Measurements from ENCODE around the gene THRA. TPM values are rescaled to one million over a fixed set of nuclear protein-coding genes. Genes with fewer than 3 reads are reported as not detected.
"Not testable (repeated sequence)": the region's sequence is repeated elsewhere in the genome, so short reads cannot be mapped to it uniquely, and the experiment has no call there.

Gene THRA
- polyA plus RNA-seq, 10 donors: 53.4 to 69.2 (median 63.8) TPM

GRCh38 chr17:40111221-40112128 lies 48.7 kb downstream of the THRA start:
- DNase-seq: peak; percentile 95 to 98 (median 96)

- DNase-seq: no peak
Observed at GRCh38 chr17:40112191-40112711, 49.5 kb downstream of the THRA start.

GRCh38 chr17:40112718-40113109 lies 49.9 kb downstream of the THRA start:
- DNase-seq: no peak

- DNase-seq: peak; percentile 96 to 98 (median 96)
Observed at GRCh38 chr17:40113110-40113906, 50.5 kb downstream of the THRA start.

- DNase-seq: no peak
Observed at GRCh38 chr17:40113907-40114245, 51.1 kb downstream of the THRA start.

GRCh38 chr17:40115101-40115436 lies 52.3 kb downstream of the THRA start:
- no peak for DNase-seq

- DNase-seq: peak; percentile 88 to 96 (median 91)
Observed at GRCh38 chr17:40121181-40122135, 58.7 kb downstream of the THRA start, which contains the start of gene MSL1. Gene MSL1, plus strand, starts transcription at chr17:40121971. Its CDS starts 642 bp downstream, at chr17:40122613.

- peak in 1 of 3 donors; percentile 72 for DNase-seq
Observed at GRCh38 chr17:40122136-40122998, 59.6 kb downstream of the THRA start.

GRCh38 chr17:40122999-40123810 lies 60.4 kb downstream of the THRA start:
- DNase-seq: peak in 1 of 3 donors; percentile 88

GRCh38 chr17:40123811-40124114 lies 61.0 kb downstream of the THRA start:
- no peak for DNase-seq

- DNase-seq: peak in 1 of 3 donors; percentile 52
Observed at GRCh38 chr17:40124279-40125141, 61.7 kb downstream of the THRA start.

- no peak for DNase-seq
Observed at GRCh38 chr17:40129498-40129897, 66.7 kb downstream of the THRA start.

- no peak for DNase-seq
Observed at GRCh38 chr17:40130352-40131042, 67.7 kb downstream of the THRA start.

GRCh38 chr17:40134184-40134583 lies 71.4 kb downstream of the THRA start:
- DNase-seq: no peak

- no peak for DNase-seq
Observed at GRCh38 chr17:40135817-40136216, 73.1 kb downstream of the THRA start.

GRCh38 chr17:40139566-40140058 lies 76.8 kb downstream of the THRA start:
- DNase-seq: peak in 1 of 3 donors; percentile 58

- not testable (repeated sequence) for DNase-seq
Observed at GRCh38 chr17:40143166-40143565, 80.4 kb downstream of the THRA start.
